ENCODE measurements around the gene DDX10.

DNA sequence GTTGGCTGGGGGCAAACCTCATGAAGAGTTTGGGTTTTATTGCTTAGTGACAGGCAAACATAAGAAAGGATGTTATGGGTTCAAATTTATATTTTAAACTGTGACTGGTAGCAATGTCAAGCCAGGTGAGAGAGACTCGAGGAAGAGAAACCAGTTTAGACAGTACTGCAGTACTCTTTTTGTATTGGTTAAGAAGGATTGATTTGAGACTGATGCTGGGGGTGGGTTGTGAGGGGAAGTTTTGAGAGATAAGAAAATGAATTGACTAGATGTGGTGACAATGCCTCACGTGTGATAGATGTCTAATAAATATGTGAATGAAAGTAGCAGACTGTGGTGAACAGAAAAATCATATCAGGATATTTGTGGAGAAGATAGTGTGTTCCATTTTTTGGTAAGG lies 142.4 kb downstream of the DDX10 start:
- no peak for TF ChIP-seq POLR2AphosphoS5 (IDR thresholded peaks at IDR 0.05)
- TF ChIP-seq, protein P1, sequence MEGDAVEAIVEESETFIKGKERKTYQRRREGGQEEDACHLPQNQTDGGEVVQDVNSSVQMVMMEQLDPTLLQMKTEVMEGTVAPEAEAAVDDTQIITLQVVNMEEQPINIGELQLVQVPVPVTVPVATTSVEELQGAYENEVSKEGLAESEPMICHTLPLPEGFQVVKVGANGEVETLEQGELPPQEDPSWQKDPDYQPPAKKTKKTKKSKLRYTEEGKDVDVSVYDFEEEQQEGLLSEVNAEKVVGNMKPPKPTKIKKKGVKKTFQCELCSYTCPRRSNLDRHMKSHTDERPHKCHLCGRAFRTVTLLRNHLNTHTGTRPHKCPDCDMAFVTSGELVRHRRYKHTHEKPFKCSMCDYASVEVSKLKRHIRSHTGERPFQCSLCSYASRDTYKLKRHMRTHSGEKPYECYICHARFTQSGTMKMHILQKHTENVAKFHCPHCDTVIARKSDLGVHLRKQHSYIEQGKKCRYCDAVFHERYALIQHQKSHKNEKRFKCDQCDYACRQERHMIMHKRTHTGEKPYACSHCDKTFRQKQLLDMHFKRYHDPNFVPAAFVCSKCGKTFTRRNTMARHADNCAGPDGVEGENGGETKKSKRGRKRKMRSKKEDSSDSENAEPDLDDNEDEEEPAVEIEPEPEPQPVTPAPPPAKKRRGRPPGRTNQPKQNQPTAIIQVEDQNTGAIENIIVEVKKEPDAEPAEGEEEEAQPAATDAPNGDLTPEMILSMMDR (IDR thresholded peaks at IDR 0.05 in 8 of 11, conservative IDR thresholded peaks at IDR 0.05 in 3 of 11), result no peak
- no peak for TF ChIP-seq POLR2A (IDR thresholded peaks at IDR 0.05)

Measured in spleen (tissue), 7 donors.